HG03095 (cell line): ENCODE data around the gene ERICH6B.

Experiments used
- ATAC-seq: cut with Tn5 transposase; IDR thresholded peaks from one replicate; pipeline ENCODE4 v1.9.1; 2021; ENCODE audit warnings: moderate library complexity; ENCODE audit not compliant: unreplicated experiment

Gene ERICH6B

GRCh38 chr13:45545686-45546409 is 69.7 kb downstream of the ERICH6B start:
- ATAC-seq, result no peak

DNA sequence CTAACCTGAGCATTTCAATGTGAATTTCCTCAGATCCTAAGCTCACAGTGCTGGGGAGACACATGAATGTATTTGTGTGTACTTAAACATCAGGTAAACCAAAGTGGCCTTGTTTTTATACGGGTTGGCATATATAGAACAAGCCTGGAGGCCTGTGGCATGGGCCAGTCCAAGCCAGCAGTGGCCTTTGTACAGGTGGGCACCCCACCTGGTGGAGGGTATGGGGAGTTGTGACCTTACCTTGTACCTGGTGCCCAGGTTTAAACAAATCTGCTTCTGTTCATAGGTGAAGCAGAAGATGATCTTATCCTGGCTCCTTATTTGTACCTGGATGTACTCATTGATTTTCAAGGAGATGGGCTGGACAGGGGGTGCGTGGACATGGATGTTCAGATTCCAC is 71.0 kb downstream of the ERICH6B start:
- ATAC-seq, result no peak

DNA sequence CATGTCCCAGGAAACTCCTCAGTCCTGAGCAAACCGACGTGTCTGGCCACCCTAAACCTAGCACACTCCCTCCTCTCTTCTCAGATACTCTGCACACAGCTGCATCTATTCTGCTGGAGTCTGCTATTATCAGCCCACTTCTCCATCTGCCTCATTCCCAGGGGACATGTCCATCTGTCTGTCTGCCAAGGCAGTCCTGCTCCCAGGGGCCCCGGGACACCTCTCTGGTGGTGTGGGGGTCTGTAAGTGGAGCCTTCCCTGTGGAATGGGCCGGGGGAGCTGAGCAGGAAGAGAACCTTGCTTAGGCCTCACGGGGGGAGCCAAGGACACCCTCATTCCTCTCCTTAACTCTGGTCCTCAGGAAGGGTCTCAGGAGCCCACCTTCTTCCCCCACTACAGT is 72.7 kb downstream of the ERICH6B start:
- ATAC-seq, result no peak

- ATAC-seq, result no peak
Measured at GRCh38 chr13:45542391-45542790, 73.1 kb downstream of the ERICH6B start.

DNA sequence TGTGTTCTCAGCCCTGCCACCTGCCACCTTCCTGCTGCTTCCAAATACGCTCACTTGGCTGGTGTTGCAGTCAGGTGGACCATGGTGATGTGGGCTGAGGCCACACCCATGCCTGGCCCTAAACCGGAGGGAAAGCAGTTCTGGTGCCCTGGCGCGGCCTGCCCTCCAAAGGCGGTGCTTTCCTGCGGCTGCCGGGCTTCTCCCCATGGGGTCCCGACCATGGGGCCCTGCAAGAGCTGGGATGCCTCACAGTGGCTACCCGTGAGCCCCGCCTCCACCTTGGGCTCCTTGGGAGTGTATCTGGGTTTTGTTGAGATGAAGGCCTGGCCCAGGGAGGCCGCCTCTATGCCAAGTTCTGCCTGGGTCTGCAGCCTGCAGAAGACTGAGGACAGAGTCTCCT is 73.7 kb downstream of the ERICH6B start:
- ATAC-seq, result no peak

DNA sequence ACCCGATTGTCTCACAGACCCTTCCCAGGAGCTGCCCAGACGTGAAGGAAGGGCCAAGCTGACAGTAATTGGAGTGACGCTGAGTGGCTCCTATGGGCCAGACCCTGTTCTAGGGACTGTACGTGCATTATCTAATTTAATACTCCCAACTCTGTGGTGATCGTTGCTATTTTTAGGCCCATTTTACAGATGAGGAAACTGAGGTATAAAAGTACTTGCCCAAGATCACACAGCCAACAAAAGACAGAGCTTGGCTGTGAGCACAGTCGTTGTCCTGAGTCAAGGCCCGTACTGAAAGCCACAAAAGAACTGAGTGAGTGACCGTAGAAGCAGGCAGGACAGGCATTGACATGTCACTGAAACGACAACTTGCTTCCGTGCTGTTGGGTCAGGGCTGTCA is 74.7 kb downstream of the ERICH6B start:
- no peak for ATAC-seq

DNA sequence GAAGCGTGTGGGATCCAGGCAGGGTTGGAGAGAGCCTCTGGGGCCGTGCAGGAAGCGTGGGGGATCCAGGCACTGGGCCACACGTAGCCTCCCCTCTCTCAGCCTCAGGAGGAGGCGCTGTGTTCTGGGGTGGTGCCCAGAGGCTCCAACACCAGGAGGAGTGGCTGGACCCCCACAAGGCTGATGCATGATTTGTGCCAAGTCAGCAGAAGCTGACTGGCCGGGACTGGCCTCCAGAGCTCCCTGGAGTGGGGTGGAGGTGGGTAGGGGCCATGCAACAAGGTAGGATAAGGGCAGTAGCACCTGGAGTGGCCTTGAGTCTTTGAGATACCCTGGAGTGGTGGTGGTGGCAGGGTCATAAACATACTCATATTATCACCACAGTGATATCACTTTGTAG is 75.3 kb downstream of the ERICH6B start:
- no peak for ATAC-seq

- no peak for ATAC-seq
Measured at GRCh38 chr13:45538382-45538781, 77.2 kb downstream of the ERICH6B start.

DNA sequence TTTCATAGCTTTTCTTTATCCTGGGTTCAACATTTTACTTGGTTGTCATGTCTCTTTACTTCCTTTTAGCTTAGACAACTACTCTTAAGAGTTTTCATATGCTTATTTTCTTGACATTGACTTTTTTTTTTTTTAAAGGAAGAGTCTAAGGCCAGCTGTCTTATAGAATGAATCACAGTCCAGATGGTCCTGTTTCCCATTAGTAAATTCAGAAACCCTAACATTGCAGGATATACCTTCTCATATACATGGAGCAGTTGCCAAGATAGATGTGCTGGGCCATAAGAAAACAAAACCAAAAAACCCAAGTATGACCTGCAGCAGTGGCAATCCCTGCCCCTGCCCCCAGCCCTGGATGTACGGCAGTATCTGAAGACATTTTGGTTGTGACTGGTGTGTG is 78.0 kb downstream of the ERICH6B start:
- no peak for ATAC-seq

GRCh38 chr13:45536224-45536623 is 79.3 kb downstream of the ERICH6B start:
- ATAC-seq, result no peak

- no peak for ATAC-seq
Measured at GRCh38 chr13:45534604-45535003, 80.9 kb downstream of the ERICH6B start.

DNA sequence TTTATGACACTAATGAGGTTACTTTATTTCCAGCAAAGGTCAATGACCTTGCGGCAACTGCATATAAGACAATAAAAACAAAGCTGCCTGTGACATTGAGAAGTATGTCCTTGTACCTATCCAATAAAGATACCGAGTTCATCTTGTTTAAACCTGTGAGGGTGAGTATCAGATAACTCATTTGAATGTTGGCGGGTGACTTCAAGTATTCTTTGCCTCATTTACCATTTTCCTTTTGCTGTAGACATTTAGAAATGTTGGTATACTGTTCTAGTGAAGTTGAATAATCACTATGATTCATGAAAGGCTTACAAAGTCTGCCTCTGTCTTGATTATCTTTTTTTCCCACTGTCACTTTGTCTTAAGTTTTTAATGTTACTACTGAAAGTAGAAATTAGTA is 85.8 kb downstream of the ERICH6B start:
- no peak for ATAC-seq

DNA sequence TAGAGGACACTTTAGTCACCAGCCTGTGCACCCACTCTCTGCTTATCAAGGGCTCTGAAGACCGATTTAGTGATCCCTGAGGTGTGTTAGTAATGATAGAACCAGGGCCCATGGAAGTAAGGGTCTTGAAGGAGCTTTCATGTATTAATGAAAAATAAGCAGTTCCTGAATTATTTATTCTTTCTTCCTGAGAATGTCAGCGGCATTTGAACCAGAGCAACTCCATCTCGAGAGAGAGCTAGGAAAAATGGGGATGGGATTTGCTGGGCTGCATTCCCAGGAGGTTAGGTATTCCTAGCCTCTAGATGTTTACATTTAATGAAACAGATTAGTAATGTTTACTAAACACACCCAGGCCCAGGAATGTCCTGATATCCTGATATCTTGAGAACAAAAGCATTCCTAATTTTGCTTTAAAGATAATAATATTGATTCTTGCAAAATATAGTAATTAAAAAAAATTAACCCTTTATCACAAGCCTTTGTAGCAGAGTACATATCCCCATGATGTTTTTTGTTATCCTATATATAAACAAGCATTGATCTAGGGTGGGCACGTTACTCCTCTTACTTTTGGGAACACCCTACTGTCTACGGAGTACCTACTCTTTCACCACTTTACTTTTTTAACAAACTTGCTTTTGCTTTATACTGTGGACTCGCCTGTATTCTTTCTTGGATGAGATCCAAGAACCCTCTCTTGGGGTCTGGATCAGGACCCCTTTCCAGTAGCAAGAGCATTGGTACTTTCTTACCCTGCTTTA is 87.7 kb downstream of the ERICH6B start:
- no peak for ATAC-seq

- no peak for ATAC-seq
Measured at GRCh38 chr13:45522571-45522970, 93.0 kb downstream of the ERICH6B start.

- no peak for ATAC-seq
Measured at GRCh38 chr13:45521297-45521696, 94.2 kb downstream of the ERICH6B start.

DNA sequence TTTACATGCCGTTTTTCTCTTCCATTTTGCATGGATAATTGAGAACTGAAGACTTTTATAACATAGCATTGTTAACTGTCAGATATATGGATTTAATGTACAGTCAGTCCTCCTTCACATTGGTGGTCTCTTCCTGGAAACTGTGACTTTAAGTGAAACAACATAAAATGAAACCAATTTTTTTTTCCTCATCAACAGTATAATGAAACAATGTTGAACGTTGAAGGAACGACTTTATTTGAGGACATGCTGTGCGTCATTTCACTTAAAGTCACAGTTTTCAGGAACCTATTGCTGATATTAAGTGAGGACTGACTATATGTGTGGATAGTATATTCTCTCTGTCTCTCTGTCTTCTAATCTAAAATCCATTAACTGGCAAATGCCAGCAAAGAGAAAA is 96.0 kb downstream of the ERICH6B start:
- ATAC-seq, result no peak

DNA sequence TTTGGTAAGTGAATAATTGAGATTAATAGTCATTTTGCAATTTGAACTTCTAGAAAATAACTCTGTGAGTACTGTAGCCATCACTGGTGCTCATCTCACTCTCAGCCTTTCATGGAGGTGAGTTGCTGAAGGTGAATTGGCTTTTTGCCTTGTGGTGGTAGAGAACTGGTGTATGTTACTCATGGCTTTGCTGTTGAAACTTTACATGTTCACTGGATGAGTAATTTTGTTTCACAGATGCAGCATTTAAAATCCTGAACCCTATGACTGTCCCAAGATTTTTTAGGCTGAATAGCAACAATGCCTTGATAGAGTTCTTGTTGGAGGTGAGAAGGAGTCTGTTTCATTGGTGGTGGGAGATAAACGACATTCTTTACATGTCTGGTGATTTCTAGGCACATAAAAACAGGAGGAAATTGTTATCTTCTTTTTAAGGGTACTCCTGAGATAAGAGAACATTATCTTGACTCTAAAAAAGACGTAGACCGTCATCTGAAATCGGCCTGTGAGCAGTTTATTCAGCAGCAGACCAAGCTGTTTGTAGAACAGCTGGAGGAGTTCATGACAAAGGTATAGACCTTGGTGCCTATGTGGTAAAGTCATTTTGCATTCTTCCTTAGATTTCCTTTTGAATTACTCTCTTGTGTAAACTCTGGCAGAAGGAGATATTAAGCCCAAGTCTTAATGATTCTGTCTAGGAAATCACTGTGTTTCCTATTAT is 96.9 kb downstream of the ERICH6B start:
- no peak for ATAC-seq

- ATAC-seq, result no peak
Measured at GRCh38 chr13:45516757-45517156, 98.8 kb downstream of the ERICH6B start.

DNA sequence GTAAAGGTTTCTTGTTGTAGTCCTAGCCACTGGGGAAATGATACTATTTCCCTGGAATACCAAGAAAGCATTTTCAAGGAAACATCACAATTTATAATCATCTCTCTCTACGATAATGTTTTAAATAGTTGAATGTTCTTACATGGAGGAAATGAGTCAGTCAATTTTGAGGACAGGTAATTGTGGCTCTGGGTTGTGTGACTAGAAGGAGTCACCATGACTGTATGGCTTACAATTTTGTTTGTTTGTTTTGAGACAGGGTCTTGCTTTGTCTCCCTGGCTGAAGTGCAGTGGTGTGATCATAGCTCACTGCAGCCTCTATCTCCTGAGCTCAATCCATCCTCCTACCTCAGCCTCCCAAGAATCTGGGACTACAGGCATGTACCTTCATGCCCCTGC is 103.4 kb downstream of the ERICH6B start:
- ATAC-seq, result no peak

DNA sequence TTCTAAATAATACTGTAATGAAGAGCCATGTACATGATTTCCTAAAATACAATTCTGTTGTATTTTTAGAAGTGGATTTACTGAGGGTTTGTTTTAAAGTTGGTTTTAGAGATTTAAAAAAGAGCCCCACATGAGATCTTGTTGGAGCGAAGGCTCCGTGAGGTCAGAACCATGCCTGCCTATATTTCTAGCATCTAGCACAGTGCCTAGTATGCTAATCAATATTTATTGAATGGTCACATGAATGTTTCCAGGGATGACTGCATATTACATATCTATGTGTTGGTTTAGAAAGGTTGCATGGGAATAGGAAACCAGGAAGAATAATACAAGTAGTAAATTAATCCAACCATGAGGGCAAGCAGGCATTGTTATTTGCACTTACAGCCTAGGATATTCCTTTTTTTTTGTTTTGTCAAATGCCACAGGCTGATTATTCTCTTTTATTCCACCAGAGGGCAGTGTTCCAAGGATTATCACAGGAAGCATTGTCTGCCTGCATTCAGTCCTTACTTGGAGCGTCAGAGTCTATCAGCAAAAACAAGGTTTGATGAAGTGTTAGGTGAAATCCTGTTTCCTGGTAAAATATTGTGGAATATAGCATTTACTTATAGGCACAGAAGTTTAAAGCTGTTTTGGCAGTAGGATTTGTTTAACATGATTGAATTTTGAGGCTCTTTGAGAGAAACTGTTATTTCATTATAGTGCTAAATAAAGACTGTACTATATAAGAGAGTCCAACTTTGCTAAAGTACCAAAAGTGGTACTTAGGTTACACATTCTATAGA is 104.0 kb downstream of the ERICH6B start:
- no peak for ATAC-seq

GRCh38 chr13:45510672-45511071 is 104.9 kb downstream of the ERICH6B start:
- ATAC-seq, result no peak
